GM19372 (cell line): ENCODE data around the gene MACIR.

Experiments
- ATAC-seq: cut with Tn5 transposase; IDR thresholded peaks from one replicate; pipeline ENCODE4 v1.9.1; 2021; ENCODE audit warnings: mild to moderate bottlenecking, low read depth, moderate library complexity; ENCODE audit not compliant: unreplicated experiment

MACIR gene

GRCh38 chr5:103286622-103287021 lies 28.1 kb downstream of the MACIR start:
- no peak for ATAC-seq

GRCh38 chr5:103289024-103289423 lies 30.5 kb downstream of the MACIR start:
- no peak for ATAC-seq

GRCh38 chr5:103290846-103291245 lies 32.3 kb downstream of the MACIR start:
- ATAC-seq: no peak

GRCh38 chr5:103291606-103292005 lies 33.0 kb downstream of the MACIR start:
- no peak for ATAC-seq

GRCh38 chr5:103293099-103293498 lies 34.5 kb downstream of the MACIR start:
- ATAC-seq: no peak

- ATAC-seq: no peak
Observed at GRCh38 chr5:103293719-103294118, 35.2 kb downstream of the MACIR start.

GRCh38 chr5:103294906-103295305 lies 36.3 kb downstream of the MACIR start:
- no peak for ATAC-seq

- ATAC-seq: no peak
Observed at GRCh38 chr5:103295424-103295823, 36.9 kb downstream of the MACIR start.

- ATAC-seq: no peak
Observed at GRCh38 chr5:103295871-103296270, 37.3 kb downstream of the MACIR start.

- ATAC-seq: no peak
Observed at GRCh38 chr5:103298117-103298516, 39.6 kb downstream of the MACIR start.

GRCh38 chr5:103298607-103299188 lies 40.1 kb downstream of the MACIR start:
- ATAC-seq: no peak

- ATAC-seq: no peak
Observed at GRCh38 chr5:103305809-103306208, 47.2 kb downstream of the MACIR start.

- no peak for ATAC-seq
Observed at GRCh38 chr5:103307470-103307869, 48.9 kb downstream of the MACIR start.

GRCh38 chr5:103308774-103309173 lies 50.2 kb downstream of the MACIR start:
- ATAC-seq: no peak

GRCh38 chr5:103313056-103313455 lies 54.5 kb downstream of the MACIR start:
- ATAC-seq: no peak

- no peak for ATAC-seq
Observed at GRCh38 chr5:103315455-103315854, 56.9 kb downstream of the MACIR start.

GRCh38 chr5:103327451-103327850 lies 68.9 kb downstream of the MACIR start:
- no peak for ATAC-seq

GRCh38 chr5:103327893-103328292 lies 69.3 kb downstream of the MACIR start:
- ATAC-seq: no peak
